Breast epithelium (tissue), 3 donors: ENCODE results near the gene ELAVL4.

Experiments used
- CTCF ChIP-seq, 3 donors: fragments of 450-650 bp; IDR thresholded peaks; one replicate each; pipeline ENCODE4 v1.5.1; 2016 to 2017; ENCODE audit warnings: antibody characterized with exemption in 3 of 3, mild to moderate bottlenecking in 3 of 3, moderate library complexity in 3 of 3
- POLR2A ChIP-seq: fragments of 450-650 bp; IDR thresholded peaks from one replicate; pipeline ENCODE4 v1.6.1; 2016; ENCODE audit warnings: antibody characterized with exemption, mild to moderate bottlenecking, moderate library complexity
- POLR2AphosphoS5 ChIP-seq, 3 donors: sonication (generic); formaldehyde crosslinking; IDR thresholded peaks; one replicate each; pipeline ENCODE4 v1.6.1; 2017; ENCODE audit warnings: antibody characterized with exemption in 3 of 3

- TF ChIP-seq CTCF (IDR thresholded peaks at IDR 0.05), result no peak
- no peak for TF ChIP-seq POLR2AphosphoS5 (IDR thresholded peaks at IDR 0.05)
- no peak for TF ChIP-seq POLR2A
Observed at GRCh38 chr1:50179639-50180038, 70.9 kb downstream of the ELAVL4 start.
